Osteoblast (primary cell): ENCODE data around the gene ATXN7L1. TPM values are rescaled to one million over a fixed set of nuclear protein-coding genes. Genes with fewer than 3 reads are reported as not detected.
A peak's percentile ranks its signal among the peaks of the same experiment; 100 is the strongest.

Source experiments
- DNase-seq: peaks from one replicate; pipeline ENCODE4 v3.0.0; 2011; ENCODE audit warnings: low spot score, mixed read lengths; ENCODE audit not compliant: insufficient read length; ENCODE audit errors: missing footprints
- H2AFZ ChIP-seq: 2 replicates; pipeline ENCODE4 v1.6.0; 2011; ENCODE audit warnings: mild to moderate bottlenecking, low read length
- H3K27ac ChIP-seq: 2 replicates; pipeline ENCODE4 v1.5.1; 2011; ENCODE audit warnings: mild to moderate bottlenecking, low read depth, low read length, moderate library complexity
- H3K27me3 ChIP-seq: 2 replicates; pipeline ENCODE4 v1.6.0; 2012; ENCODE audit warnings: mild to moderate bottlenecking, control low read depth, inconsistent platforms, low read length, moderate library complexity; ENCODE audit not compliant: insufficient read depth
- H3K36me3 ChIP-seq: 2 replicates; pipeline ENCODE4 v1.5.1; 2011; ENCODE audit warnings: mild to moderate bottlenecking, low read length, control low read depth, moderate library complexity; ENCODE audit not compliant: insufficient read depth
- H3K4me1 ChIP-seq: 2 replicates; pipeline ENCODE4 v1.5.1; 2011; ENCODE audit warnings: mild to moderate bottlenecking, low read length, control low read depth, moderate library complexity; ENCODE audit not compliant: insufficient read depth
- H3K4me2 ChIP-seq: 2 replicates; pipeline ENCODE4 v1.6.0; 2011; ENCODE audit warnings: mild to moderate bottlenecking, low read length; ENCODE audit not compliant: insufficient read depth
- H3K4me3 ChIP-seq: fragments of 200-600 bp; sonication (generic); 3 replicates; pipeline ENCODE4 v1.5.1; 2012; ENCODE audit warnings: mild to moderate bottlenecking, low read length, inconsistent platforms; ENCODE audit not compliant: insufficient read depth
- H3K79me2 ChIP-seq: 2 replicates; pipeline ENCODE4 v1.6.0; 2012; ENCODE audit warnings: mild to moderate bottlenecking, low read length, control low read depth, inconsistent platforms; ENCODE audit not compliant: insufficient read depth
- H3K9me3 ChIP-seq: 2 replicates; pipeline ENCODE4 v1.5.1; 2011; ENCODE audit warnings: low read depth, low read length, control low read depth
- H4K20me1 ChIP-seq: 2 replicates; pipeline ENCODE4 v1.6.0; 2012; ENCODE audit warnings: mild to moderate bottlenecking, low read length, control low read depth; ENCODE audit not compliant: insufficient read depth
- CTCF ChIP-seq: IDR thresholded peaks from 2 replicates; pipeline ENCODE4 v1.5.1; 2011; ENCODE audit warnings: mild to moderate bottlenecking, low read depth, low read length, moderate library complexity; ENCODE audit errors: extremely low read depth
- total RNA-seq: library from RNA; depleted of rRNA; stranded (reverse); fragments of >200 nt; gene quantifications from 2 replicates; pipeline ENCODE4 v1.2.3, GENCODE V29; 2012

Gene ATXN7L1
- total RNA-seq, 1 donor = 9.0 TPM

GRCh38 chr7:105810556-105810955 lies 65.8 kb downstream of the ATXN7L1 start:
- Histone ChIP-seq H3K4me2 (no peak overlapping the region), H3K27me3 (no peaks in the 10 kb centered on the region), H3K9me3 (no peaks in the 10 kb centered on the region), H4K20me1 (peaks cover 6% of the 10 kb centered on the region), H3K79me2 (no peaks in the 10 kb centered on the region), H2AFZ (no peak overlapping the region), H3K4me1 (peaks cover 20% of the 10 kb centered on the region), H3K27ac (no peak overlapping the region), H3K4me3 (no peak overlapping the region), H3K36me3 (no peaks in the 10 kb centered on the region)
- no peak for DNase-seq
- TF ChIP-seq CTCF = no peak

DNA sequence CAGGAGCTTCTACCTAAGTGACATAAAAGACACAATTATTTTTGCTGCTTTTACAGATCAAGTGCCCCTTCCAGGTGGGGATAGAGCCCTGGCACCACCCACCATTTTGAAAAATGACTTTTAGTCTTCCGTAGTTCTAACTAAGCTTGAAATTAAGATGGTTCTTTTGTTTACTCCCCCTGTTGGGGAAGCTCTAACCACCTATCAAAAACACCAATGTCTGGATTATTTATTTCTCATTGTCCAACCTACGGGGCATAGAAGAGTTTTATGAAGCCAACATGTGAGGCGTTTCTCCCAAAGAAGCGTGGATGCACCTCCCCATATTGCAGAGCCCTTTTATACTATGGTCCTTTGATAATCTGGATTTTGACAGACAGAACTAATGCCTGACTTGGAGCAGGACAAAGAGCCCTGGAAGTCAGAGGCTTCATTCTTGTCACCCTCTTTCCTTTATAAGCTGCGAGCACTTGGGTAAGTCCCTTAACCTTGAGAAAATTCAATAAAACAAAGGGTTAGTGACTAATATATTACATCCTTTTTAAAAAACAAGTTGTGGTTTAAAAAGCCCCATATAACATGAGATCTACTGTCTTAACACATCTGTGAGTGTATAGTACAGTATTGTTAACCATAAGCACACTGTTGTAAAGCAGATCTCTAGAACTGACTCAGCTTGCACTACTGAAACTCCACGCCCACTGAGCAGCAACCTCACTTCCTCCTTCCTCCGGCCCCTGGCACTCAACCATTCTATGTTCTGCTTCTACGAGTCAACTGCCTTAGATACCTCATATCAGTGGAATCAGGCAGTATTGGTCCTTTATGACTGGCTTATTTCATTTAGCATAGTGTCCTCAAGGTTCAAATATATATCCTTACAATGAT lies 67.5 kb downstream of the ATXN7L1 start:
- no peak overlapping the region for H3K27ac ChIP-seq
- TF ChIP-seq CTCF = no peak
- H4K20me1 ChIP-seq = peaks cover 6% of the 10 kb centered on the region
- peaks cover 18% of the 10 kb centered on the region for H3K4me1 ChIP-seq
- H3K27me3 ChIP-seq = no peaks in the 10 kb centered on the region
- H3K36me3 ChIP-seq = no peaks in the 10 kb centered on the region
- no peaks in the 10 kb centered on the region for H3K79me2 ChIP-seq
- H3K4me2 ChIP-seq = peak overlapping the region; percentile 6
- H2AFZ ChIP-seq = peak overlapping the region; percentile 19
- DNase-seq = peak; percentile 81
- no peak overlapping the region for H3K4me3 ChIP-seq
- no peaks in the 10 kb centered on the region for H3K9me3 ChIP-seq

DNA sequence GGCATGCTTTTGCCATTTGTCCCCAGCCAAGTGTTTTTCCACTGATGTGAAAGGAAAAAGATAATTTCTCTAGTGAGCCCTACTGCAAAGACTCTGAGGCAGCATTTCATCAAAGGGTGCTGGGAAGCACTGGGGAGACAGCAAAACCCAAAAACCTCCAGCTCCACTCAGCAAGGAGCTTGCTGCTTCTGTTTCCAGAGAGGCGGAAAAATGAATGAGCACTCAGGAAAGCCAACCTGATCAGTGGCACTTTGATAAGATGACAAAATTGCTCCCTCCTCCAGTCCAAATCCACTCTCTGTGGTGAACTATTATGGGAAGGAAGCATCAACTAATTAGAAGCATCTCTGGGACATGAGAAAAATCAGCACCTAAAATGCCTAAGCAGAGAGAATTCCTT lies 68.2 kb downstream of the ATXN7L1 start:
- TF ChIP-seq CTCF = no peak

GRCh38 chr7:105807448-105807762 lies 69.0 kb downstream of the ATXN7L1 start:
- Histone ChIP-seq H3K27me3 (no peaks in the 10 kb centered on the region), H2AFZ (no peak overlapping the region), H3K27ac (no peak overlapping the region), H3K79me2 (no peaks in the 10 kb centered on the region), H3K4me3 (no peak overlapping the region), H3K4me2 (no peak overlapping the region), H4K20me1 (peaks cover 6% of the 10 kb centered on the region), H3K4me1 (peaks cover 24% of the 10 kb centered on the region), H3K36me3 (no peaks in the 10 kb centered on the region), H3K9me3 (no peaks in the 10 kb centered on the region)
- TF ChIP-seq CTCF = no peak
- no peak for DNase-seq

More for the DNA sequence above, 68.2 kb downstream of the ATXN7L1 start:
- no peak overlapping the region for H3K27ac ChIP-seq
- no peak overlapping the region for H3K4me3 ChIP-seq
- H3K4me2 ChIP-seq = no peak overlapping the region
- H3K9me3 ChIP-seq = no peaks in the 10 kb centered on the region
- H4K20me1 ChIP-seq = peaks cover 6% of the 10 kb centered on the region
- H3K27me3 ChIP-seq = no peaks in the 10 kb centered on the region
- no peaks in the 10 kb centered on the region for H3K79me2 ChIP-seq
- no peaks in the 10 kb centered on the region for H3K36me3 ChIP-seq
- DNase-seq = no peak
- no peak overlapping the region for H2AFZ ChIP-seq
- H3K4me1 ChIP-seq = peaks cover 18% of the 10 kb centered on the region
